ENCODE results near the gene LIMCH1.

The LIMCH1 gene

DNA sequence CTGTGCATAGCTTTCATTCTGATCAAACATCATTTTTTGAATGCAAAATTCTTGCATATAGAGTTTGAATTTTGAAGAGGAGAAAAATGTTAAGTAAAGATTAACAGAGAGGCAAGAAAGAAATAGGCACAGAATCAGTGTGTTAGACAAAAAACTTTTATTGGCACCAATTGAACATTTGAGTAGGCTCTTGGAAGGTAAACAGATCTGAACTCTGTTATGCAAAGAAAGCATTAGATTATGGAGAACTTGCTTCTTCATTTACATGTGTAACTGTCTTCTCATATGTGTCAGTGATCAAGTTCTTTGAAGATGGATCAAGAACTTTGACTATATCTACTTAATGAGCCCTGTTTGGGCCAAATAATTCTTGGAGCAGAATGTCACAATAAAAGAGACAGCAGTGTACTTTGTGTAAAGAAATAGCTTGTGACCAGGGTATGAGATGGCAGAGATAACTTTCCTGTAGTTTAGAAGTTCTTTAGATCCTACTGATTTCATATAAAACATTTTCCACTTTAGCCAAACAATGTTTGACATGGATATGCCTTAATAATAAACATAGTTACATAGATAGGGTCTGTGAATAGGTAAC is 61.3 kb downstream of the LIMCH1 start:
- Mint-ChIP-seq H3K4me1 (ENCODE audit: low read depth) (no peaks in the 10 kb centered on the region), H3K9me3 (no peaks in the 10 kb centered on the region), H3K36me3 (ENCODE audit: low read depth) (no peaks in the 10 kb centered on the region), H3K27me3 (peaks cover 5% of the 10 kb centered on the region), H3K27ac (no peak overlapping the region), H3K4me3 (no peak overlapping the region)

DNA sequence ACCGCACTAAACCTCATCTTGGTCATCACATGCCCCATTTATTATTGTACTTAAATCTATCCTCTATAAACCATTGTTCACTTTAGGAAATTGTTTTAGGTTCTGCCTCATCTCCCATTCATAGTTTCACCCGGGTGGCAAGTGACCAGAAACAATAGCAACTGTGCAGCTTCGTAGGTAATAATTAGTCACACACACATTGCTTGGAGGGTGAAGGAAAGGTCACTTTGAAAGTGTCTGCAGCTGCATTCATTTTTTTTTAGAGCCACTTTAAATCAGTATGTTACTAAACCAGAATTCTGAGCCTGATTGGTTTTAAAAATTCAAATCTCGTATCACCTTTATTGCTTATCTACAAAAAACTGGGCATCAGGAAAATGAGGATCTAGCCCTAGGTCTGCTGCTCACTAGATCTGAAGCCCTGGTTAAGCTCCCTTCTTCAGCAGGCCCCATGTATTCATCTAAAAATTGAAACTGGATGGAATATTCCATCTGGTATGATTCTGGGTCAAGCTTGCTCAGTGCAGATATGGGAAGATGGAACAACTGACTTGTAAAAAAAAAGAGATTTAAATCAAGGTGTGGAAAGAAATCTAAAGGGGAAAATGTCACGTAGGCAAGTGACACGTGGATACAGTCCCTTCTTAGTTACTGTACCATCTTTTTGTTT is 62.4 kb downstream of the LIMCH1 start:
- H3K4me1 Mint-ChIP-seq (ENCODE audit: low read depth) = no peaks in the 10 kb centered on the region
- no peak overlapping the region for H3K27ac Mint-ChIP-seq
- H3K9me3 Mint-ChIP-seq = no peaks in the 10 kb centered on the region
- no peak overlapping the region for H3K4me3 Mint-ChIP-seq
- H3K36me3 Mint-ChIP-seq (ENCODE audit: low read depth) = no peaks in the 10 kb centered on the region
- peaks cover 5% of the 10 kb centered on the region for H3K27me3 Mint-ChIP-seq

DNA sequence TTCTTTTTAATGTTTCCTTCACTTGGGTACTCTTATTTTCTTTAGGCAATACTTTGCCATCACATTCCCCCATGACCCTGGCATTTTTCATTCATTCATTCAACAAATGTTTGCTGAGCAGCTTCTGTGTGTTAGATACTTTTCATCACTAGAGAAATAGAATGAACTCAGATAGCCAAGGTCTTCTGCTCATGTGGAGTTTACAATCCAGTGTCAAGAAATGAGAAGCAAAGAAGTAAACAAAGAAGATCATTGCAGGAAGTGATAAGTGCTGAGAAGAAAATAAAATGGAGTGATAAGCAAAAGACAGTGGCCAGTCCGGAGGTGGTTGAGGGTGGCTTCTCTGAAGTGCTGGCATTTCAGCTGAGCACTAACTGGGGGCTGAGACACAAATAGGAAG is 63.1 kb downstream of the LIMCH1 start:
- no peaks in the 10 kb centered on the region for H3K36me3 Mint-ChIP-seq (ENCODE audit: low read depth)
- H3K4me1 Mint-ChIP-seq (ENCODE audit: low read depth) = no peaks in the 10 kb centered on the region
- no peak overlapping the region for H3K27ac Mint-ChIP-seq
- H3K4me3 Mint-ChIP-seq = no peak overlapping the region
- H3K9me3 Mint-ChIP-seq = no peaks in the 10 kb centered on the region
- H3K27me3 Mint-ChIP-seq = peaks cover 5% of the 10 kb centered on the region

DNA sequence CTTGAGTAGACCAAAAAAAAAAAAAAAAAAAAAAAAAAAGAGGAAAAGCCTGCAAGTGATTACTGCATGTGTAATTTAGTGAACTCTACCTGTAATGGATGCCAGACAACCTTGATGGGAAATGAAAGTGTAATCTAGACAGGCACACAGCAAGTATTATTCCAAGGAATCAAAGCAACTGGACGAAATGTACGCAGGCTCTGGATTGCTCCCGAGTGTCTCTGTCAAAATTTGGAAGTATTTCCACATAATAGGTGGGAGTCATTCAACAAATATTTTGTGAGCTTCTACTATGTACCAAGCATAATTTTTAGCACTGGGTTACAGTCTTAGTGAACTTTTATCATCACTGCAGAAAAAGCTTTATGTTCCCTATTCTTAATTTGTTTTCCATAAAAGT is 64.2 kb downstream of the LIMCH1 start:
- Mint-ChIP-seq H3K36me3 (ENCODE audit: low read depth) (no peaks in the 10 kb centered on the region), H3K4me1 (ENCODE audit: low read depth) (no peaks in the 10 kb centered on the region), H3K4me3 (no peak overlapping the region), H3K27ac (no peak overlapping the region), H3K9me3 (no peaks in the 10 kb centered on the region), H3K27me3 (peaks cover 5% of the 10 kb centered on the region)

DNA sequence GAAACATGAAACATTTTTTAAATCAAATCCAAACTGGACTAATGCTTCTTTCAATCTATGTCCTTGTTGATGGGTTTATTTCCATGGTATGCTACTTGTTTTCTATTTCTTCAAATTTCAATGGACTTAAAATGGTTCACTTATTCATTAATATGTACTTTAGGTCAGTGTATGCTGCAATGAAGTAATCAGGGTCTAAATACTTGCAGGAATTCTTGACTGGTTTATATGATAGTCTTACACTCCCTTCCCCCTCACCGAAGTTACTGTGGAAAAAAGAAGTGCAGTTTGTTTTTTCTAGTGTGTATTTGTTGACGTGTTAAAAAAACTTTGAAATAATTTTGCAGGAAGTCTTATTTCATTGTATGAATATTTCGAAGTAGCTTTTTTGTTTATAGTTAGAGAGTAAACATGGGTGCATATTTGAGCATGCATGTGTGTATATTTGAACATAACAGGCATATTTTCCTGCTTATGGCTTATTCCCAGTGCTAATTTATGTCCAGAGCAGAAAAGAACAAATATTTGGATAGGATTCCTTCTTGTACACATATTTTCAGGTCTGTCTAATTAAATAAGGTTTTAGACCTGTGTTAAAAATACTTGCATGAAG is 65.0 kb downstream of the LIMCH1 start:
- Mint-ChIP-seq H3K4me3 (no peak overlapping the region), H3K27me3 (peaks cover 5% of the 10 kb centered on the region), H3K4me1 (ENCODE audit: low read depth) (no peaks in the 10 kb centered on the region), H3K36me3 (ENCODE audit: low read depth) (no peaks in the 10 kb centered on the region), H3K27ac (no peak overlapping the region), H3K9me3 (no peaks in the 10 kb centered on the region)

DNA sequence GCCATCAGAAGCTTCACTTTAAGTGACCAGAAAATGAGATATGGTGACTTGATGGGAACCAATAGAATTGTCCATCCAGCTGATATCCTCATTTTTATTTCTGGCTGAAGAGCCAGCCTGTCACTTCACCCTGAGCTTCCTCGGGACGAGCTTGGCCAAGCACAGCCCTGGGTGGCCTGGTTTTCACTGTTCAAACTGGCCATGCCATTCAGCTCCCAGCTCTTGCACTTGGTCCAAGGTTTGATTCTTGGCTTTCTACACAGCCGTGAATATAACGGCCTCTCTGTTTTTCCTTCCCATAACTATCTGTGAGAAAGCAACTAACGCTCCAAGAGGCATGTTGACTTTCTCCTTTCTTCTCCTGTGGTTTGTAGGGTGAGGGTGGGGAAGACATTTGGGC is 71.9 kb downstream of the LIMCH1 start:
- H3K4me1 Mint-ChIP-seq (ENCODE audit: low read depth) = no peaks in the 10 kb centered on the region
- H3K9me3 Mint-ChIP-seq = no peaks in the 10 kb centered on the region
- no peak overlapping the region for H3K4me3 Mint-ChIP-seq
- no peaks in the 10 kb centered on the region for H3K36me3 Mint-ChIP-seq (ENCODE audit: low read depth)
- H3K27ac Mint-ChIP-seq = no peak overlapping the region
- peaks cover 4% of the 10 kb centered on the region for H3K27me3 Mint-ChIP-seq

DNA sequence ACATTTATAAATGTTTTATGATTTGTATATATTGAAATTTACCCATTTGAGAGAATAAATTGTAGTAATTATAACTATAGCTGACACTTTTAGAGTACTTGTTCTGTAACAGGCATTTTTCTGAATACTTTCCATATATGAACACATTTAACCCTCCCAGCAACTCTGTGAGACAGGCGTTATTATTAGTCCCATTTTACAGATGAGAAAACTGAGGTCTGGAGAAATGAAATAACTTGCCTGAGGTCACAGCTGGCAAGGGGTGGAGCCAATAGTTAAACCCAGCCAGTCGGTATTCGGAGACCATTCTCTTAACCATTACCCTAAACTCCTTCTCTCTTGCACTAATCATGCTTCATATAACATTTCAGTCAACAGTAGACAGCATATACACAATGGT is 72.5 kb downstream of the LIMCH1 start:
- H3K4me3 Mint-ChIP-seq = no peak overlapping the region
- H3K9me3 Mint-ChIP-seq = no peaks in the 10 kb centered on the region
- H3K27ac Mint-ChIP-seq = no peak overlapping the region
- no peaks in the 10 kb centered on the region for H3K4me1 Mint-ChIP-seq (ENCODE audit: low read depth)
- H3K36me3 Mint-ChIP-seq (ENCODE audit: low read depth) = no peaks in the 10 kb centered on the region
- peaks cover 4% of the 10 kb centered on the region for H3K27me3 Mint-ChIP-seq

DNA sequence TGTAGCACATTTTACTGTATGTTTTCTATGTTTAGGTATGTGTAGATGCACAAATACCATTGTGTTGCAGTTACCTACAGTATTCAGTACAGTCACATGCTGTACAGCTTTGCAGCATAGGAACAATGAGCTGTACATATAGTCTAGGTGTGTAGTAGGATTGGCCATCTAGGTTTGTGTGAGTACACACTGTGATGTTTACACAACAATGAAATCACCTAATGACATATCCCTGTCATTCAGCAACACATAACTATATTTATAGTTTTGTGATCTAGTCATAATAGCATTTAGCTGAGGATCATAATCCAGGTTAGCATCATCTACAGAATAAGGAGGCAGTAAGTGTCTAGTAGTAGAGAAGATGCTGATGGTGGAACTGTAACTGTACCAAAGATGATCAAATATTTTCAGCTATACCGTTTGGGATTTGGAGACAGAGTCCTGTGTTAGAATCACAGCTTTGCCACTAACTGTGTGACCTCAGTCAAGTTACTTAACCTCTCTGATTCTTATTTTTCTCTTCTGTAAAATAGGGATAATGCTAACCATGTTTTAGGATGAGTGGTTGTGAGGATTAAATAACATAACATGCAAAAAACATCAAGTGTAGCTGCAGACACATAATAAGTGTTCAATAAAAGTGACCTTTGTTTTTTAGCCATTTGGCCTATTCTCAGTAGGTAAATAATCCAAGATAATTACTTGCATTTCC is 73.3 kb downstream of the LIMCH1 start:
- H3K27ac Mint-ChIP-seq = no peak overlapping the region
- H3K27me3 Mint-ChIP-seq = peaks cover 4% of the 10 kb centered on the region
- H3K36me3 Mint-ChIP-seq (ENCODE audit: low read depth) = no peaks in the 10 kb centered on the region
- H3K4me3 Mint-ChIP-seq = no peak overlapping the region
- no peaks in the 10 kb centered on the region for H3K9me3 Mint-ChIP-seq
- H3K4me1 Mint-ChIP-seq (ENCODE audit: low read depth) = no peaks in the 10 kb centered on the region

DNA sequence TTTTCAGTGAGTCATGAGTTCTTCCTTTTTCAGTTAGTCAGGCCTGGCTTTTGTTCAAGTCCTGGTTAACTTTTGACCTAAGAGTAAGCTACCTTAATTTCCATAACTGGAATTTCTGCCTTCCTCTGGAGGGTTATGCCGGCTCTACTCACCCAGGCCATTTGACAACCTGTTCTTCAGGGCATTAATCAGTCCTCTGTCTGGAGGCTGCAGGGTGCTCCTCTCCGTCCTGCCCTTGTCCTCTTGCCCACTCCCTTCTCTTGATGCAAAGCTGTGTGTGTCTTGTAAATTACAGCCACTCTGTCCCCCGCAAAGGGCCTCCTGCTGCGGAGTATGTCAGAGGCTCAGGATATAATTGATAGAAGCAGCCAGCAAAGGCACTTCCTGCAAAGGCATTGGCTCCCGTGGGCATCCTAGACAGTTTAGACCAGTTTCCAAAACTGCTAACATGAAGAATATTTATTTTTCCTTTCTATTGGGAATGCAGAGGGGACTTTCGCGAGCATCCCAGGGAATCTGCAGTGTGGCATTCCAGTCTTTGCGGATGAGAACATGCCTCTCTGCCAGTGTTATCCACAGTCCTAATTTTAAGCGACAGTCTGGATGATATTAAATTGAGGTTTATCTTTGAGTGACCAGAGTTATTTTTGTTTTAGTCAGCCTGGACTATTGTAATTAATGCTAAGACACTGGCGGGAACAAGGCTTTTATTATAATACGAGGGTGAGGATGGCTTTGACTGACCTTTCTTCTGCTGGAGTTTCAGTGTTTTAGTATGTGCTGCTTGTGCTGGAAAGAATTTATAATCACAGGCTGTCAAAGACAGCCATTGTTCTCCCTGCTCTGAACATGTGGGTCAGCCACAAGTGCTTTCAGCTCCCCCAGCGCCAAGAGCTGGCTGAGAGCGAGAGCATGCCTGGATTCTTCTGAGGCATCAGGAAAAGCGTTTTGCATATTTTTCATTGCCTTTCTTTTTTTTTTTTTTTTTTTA is 74.2 kb downstream of the LIMCH1 start:
- H3K4me1 Mint-ChIP-seq (ENCODE audit: low read depth) = no peaks in the 10 kb centered on the region
- H3K9me3 Mint-ChIP-seq = no peaks in the 10 kb centered on the region
- H3K4me3 Mint-ChIP-seq = no peak overlapping the region
- H3K36me3 Mint-ChIP-seq (ENCODE audit: low read depth) = no peaks in the 10 kb centered on the region
- no peak overlapping the region for H3K27ac Mint-ChIP-seq
- peaks cover 4% of the 10 kb centered on the region for H3K27me3 Mint-ChIP-seq

DNA sequence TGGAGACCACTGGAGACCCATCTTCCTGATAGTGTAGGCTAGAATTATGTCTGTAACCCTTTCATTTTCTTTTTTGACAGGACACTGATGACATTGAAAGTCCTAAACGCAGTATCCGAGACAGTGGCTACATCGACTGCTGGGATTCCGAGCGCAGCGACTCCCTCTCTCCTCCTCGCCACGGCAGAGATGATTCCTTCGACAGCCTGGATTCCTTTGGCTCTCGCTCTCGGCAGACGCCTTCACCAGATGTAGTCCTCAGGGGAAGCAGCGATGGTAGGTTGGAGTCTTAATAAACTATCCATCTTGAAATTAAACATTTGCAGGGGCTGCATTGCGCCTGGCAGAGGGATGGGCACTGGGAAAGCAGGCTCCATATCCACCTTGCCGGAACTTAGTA is 75.4 kb downstream of the LIMCH1 start:
- H3K9me3 Mint-ChIP-seq = no peaks in the 10 kb centered on the region
- no peaks in the 10 kb centered on the region for H3K4me1 Mint-ChIP-seq (ENCODE audit: low read depth)
- H3K36me3 Mint-ChIP-seq (ENCODE audit: low read depth) = no peaks in the 10 kb centered on the region
- H3K27me3 Mint-ChIP-seq = peaks cover 4% of the 10 kb centered on the region
- no peak overlapping the region for H3K27ac Mint-ChIP-seq
- H3K4me3 Mint-ChIP-seq = no peak overlapping the region

DNA sequence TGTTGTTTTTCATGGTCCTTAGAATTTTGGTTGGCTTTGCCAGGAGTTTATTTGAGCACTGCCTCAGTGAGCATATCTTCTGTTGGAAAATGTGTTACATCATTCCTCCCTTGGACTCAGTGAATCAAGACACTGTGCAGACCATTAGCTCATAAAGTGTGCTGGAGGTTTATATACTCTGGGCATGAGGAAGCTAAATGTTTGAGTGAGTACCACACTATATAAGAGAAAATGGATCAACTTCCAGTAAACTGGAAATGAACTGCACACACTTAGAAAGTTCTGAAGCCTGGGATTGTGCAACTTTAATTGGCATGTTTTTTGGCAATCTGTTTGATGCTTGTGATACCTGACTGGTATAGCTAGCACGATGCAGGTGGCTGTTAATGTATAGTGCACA is 75.9 kb downstream of the LIMCH1 start:
- no peak overlapping the region for H3K27ac Mint-ChIP-seq

DNA sequence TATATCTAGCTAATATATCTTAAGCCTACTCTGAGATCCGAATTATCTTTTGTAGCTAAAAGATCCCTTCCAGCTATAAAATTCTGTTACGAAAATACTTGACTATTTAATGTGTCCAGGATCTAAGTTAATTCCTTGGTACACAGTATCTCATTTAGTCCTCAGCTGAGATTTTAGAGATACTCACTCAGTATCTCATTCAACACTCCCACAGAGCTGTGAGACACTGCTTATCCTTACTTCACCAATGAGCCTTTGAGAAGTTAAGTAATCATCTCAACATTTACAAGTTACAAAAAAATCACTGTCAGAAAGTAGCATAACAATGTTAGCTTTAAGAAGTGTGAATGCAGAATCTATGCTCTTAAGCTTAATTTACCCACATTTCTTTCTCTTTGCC is 76.6 kb downstream of the LIMCH1 start:
- H3K27ac Mint-ChIP-seq = no peak overlapping the region
- no peaks in the 10 kb centered on the region for H3K36me3 Mint-ChIP-seq (ENCODE audit: low read depth)
- peaks cover 4% of the 10 kb centered on the region for H3K27me3 Mint-ChIP-seq
- peaks cover 3% of the 10 kb centered on the region for H3K9me3 Mint-ChIP-seq
- no peak overlapping the region for H3K4me3 Mint-ChIP-seq
- H3K4me1 Mint-ChIP-seq (ENCODE audit: low read depth) = no peaks in the 10 kb centered on the region

More for the DNA sequence above, 75.9 kb downstream of the LIMCH1 start:
- Mint-ChIP-seq H3K9me3 (no peaks in the 10 kb centered on the region), H3K36me3 (ENCODE audit: low read depth) (no peaks in the 10 kb centered on the region), H3K27me3 (peaks cover 4% of the 10 kb centered on the region), H3K4me1 (ENCODE audit: low read depth) (no peaks in the 10 kb centered on the region), H3K4me3 (no peak overlapping the region)

DNA sequence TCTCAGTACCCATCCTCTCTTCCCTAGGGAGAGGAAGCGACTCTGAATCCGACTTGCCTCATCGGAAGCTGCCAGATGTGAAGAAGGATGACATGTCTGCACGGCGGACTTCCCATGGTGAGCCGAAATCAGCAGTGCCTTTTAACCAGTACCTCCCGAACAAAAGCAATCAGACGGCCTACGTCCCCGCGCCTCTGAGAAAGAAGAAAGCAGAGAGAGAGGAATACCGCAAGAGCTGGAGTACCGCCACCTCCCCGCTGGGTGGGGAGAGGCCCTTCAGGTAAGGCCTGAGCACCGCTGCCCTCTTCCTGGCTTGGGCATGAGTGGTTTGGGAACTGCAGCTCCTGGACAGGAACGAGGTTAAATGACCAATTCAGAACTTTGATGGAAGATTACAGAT is 81.2 kb downstream of the LIMCH1 start:
- H3K4me3 Mint-ChIP-seq = no peak overlapping the region
- H3K4me1 Mint-ChIP-seq (ENCODE audit: low read depth) = no peaks in the 10 kb centered on the region
- peaks cover 3% of the 10 kb centered on the region for H3K9me3 Mint-ChIP-seq
- no peaks in the 10 kb centered on the region for H3K36me3 Mint-ChIP-seq (ENCODE audit: low read depth)
- no peak overlapping the region for H3K27ac Mint-ChIP-seq
- H3K27me3 Mint-ChIP-seq = peaks cover 4% of the 10 kb centered on the region

DNA sequence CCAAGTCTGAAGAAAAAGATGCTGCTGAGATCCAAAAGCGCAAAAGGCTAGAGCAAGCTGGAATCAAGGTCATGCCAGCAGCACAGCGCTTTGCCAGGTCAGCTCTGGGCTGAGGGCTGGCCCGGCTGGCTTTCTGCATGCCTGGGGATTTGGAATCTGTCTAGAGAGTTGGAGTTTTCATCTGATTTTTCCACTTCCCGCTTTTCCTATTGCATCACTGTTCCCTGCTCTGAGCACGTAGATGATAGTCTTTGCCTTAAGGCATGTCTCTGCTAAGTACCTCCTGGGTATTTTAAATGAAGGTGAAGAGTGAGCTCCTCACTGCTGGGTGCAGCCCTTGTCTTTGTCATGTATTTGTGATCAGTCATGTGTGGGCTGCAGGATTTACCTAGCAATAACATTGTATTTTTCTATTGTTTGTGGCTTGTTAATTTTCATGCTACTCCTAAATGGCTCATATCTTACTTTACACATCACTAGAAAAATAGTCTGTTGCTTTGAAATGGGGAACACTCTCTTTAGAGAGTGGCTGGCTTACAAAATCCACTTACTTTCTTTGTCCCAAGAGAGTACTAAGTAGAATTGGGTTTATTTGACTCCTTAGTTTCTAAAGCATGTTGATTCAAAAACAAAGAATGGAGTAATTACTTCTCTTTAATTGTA is 82.8 kb downstream of the LIMCH1 start:
- no peaks in the 10 kb centered on the region for H3K36me3 Mint-ChIP-seq (ENCODE audit: low read depth)
- no peak overlapping the region for H3K4me3 Mint-ChIP-seq
- H3K4me1 Mint-ChIP-seq (ENCODE audit: low read depth) = no peaks in the 10 kb centered on the region
- H3K27me3 Mint-ChIP-seq = no peaks in the 10 kb centered on the region
- no peak overlapping the region for H3K27ac Mint-ChIP-seq
- peaks cover 3% of the 10 kb centered on the region for H3K9me3 Mint-ChIP-seq

Data from stimulated activated naive CD8-positive, alpha-beta T cell treated with anti-CD3 and anti-CD28 coated beads, Interleukin-15, Interleukin-2, amounts not matched to agents 100 ng/mL and 50 ng/mL, for 24 hours (primary cell).